GM12874 (cell line): ENCODE results near the gene CNTN4.

Source experiments
- TF ChIP-seq, protein P1 (sequence below): IDR thresholded peaks from 2 replicates; pipeline ENCODE4 v1.5.1; 2011; ENCODE audit warnings: low read depth, mild to moderate bottlenecking, control low read depth, low read length, moderate library complexity; ENCODE audit not compliant: insufficient read depth

The CNTN4 gene

DNA sequence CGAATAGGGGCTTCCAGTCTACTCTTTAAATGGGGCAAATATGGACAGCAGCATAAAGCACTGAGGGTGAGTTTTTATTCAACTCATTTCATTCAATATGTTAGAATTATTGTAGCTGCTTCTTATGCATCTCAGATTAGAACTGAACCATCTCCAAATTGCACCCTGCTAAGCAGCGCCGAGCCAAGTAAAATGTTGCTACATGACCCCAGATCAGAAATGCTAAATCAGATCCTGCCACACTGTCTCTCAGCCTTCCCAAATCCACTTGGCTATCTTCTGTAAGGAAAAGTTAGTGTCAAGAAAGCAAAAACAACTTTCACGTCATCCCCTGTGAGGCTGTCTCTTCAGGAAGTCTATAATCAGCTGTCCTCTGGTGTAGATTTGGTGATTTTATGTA lies 293.2 kb downstream of the CNTN4 start:
- TF ChIP-seq, protein P1, sequence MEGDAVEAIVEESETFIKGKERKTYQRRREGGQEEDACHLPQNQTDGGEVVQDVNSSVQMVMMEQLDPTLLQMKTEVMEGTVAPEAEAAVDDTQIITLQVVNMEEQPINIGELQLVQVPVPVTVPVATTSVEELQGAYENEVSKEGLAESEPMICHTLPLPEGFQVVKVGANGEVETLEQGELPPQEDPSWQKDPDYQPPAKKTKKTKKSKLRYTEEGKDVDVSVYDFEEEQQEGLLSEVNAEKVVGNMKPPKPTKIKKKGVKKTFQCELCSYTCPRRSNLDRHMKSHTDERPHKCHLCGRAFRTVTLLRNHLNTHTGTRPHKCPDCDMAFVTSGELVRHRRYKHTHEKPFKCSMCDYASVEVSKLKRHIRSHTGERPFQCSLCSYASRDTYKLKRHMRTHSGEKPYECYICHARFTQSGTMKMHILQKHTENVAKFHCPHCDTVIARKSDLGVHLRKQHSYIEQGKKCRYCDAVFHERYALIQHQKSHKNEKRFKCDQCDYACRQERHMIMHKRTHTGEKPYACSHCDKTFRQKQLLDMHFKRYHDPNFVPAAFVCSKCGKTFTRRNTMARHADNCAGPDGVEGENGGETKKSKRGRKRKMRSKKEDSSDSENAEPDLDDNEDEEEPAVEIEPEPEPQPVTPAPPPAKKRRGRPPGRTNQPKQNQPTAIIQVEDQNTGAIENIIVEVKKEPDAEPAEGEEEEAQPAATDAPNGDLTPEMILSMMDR = no peak

DNA sequence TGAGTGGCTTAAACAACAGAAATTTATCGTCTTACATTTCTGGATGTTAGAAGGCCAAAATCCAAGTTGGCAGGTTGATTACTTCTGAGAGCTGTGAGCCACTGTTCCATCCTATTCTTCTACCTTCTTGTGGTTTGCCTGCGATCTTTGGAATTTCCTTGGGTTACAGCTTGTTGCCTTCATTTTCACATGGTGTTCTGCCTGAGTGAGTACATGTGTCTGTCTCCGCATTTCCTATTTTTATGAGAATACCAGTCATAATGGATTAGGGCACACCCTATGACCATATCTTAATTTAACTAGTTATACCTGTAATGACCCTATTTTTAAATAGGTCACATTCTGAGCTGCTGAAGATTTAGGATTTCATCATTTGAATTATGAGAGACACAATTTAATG lies 294.3 kb downstream of the CNTN4 start:
- TF ChIP-seq, protein P1 = no peak

DNA sequence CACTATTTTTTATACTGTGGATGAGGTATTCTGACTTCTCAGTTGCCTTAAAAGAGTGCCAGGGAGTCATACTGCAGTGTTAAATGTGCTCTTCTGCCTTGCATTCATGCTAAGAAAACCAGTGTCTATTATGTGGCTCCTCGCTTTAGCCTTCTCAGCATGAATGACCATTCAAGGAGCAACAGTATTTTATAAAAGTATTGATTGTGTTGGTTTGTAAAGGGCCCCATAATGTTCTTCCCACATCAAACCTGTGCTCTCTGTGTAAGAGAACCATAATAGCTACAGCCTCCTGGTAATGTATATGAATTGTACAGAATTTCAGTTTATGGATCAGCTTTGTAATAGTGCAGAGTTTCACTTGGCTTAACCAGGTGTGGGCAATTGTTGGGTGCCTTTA lies 316.4 kb downstream of the CNTN4 start:
- TF ChIP-seq, protein P1 = no peak

DNA sequence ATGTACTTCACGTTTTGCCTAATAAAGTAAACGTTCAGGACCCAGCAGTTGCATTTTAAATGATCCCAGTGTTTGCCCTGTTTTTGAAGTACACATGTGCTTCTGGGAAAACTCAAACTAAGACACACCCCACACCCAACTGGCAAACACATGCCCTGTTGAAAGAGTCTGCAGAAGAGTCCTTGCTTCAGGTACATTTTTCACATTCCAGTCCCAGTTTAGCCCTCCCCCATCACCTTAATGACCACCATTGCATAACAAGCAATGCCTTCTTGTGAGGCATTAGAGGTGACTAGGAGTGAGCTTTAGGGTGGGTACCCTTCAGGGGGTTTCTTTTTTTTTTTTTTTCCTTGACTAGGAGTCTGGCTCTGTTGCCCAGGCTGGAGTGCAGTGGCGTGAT lies 322.3 kb downstream of the CNTN4 start:
- TF ChIP-seq, protein P1 = no peak

DNA sequence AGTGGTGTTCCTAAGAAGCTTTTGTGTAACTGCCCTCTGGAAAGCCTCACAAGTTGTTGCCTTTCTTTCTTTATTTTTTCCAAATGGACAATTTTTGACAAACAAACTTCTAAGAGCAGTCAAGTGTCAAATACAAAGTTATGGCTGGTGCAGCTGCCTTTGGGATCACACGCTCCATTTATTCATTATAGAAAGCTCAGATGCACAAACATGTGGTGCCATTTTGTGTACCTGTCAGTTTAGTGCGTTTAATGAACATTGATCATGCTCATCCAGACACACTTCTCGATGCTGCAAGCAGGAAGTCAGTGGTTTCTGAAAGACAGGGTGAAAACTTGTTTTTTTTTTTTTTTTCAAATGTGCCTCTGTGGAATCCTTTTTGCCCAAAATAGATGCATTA lies 324.5 kb downstream of the CNTN4 start:
- TF ChIP-seq, protein P1 = no peak

DNA sequence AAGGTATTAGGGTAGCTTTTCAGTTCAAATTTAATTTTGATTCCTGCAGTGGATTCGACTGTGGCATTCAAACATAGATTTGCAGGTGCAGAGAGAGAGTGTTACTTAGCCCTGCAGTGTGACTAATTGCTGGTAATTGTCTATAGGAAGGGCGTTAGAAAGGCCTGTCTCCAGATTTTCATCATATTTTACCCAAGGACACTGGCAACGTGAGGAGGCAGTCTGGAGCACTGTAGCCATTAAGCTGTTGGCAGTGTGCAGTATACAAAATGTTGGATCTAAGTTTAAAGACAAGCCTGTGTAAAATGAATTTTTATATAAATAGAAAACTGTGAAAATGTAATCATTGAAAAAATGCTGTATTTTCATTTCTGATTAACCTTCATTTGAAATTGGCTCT lies 342.9 kb downstream of the CNTN4 start:
- TF ChIP-seq, protein P1 = no peak

DNA sequence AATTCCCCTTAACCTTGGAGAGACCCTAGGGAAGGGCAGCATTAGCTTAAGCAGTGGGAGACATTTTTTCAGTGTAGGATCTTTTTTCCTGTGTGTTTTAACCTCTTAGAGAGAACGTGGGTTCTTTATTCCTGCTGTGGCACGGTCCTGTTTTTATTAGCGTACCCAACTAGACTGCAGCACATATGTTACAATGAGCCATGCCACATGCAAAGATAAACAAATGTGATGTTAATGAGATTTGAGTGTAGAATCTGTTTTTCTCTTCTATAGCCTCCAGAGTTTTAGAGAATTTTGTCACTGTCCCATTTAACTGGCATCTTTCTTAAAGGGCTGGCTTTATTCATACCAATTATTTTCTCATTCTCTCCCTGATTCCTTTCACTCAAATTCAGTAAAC lies 347.5 kb downstream of the CNTN4 start:
- TF ChIP-seq, protein P1 = no peak

DNA sequence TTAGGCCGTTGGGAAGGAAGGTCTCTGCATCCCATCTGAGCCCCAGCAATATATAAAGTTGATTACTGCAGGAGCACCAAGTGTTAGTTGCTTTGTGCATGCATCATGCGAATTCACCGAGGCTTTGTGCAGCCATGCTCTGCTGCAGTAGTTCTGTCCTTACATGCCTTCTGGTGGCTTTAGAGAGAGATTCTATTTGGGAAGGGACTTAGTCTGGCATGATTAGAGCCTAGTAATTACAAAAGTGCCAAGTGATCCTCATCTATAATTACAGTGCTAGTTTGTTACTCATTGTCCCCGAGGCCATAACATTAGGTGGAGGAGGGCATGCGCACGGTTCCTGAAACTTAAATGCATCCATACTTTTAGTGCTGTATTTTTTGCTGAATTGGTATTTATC lies 353.6 kb downstream of the CNTN4 start:
- TF ChIP-seq, protein P1 = no peak
